ENCODE data around the gene ST7L.
A peak's percentile ranks its signal among the peaks of the same experiment; 100 is the strongest.
"Not testable (repeated sequence)": the region's sequence is repeated elsewhere in the genome, so short reads cannot be mapped to it uniquely, and the experiment has no call there.

ST7L gene

GRCh38 chr1:112618721-112619517 is at the start of gene ST7L:
Gene ST7L, minus strand, starts transcription at chr1:112619141. Its CDS starts 28 bp downstream, at chr1:112619113.
- intact Hi-C loops (cut with DNase I), result loop anchor here (2.0 to 10.0 kb wide), 4 partner anchors 56 to 222 kb away; partner anchors contain the start of genes CTTNBP2NL, MOV10 and WNT2B

GRCh38 chr1:112666946-112667345 is 48.0 kb upstream of the ST7L start:
- no peak for DNase-seq
- intact Hi-C loops (cut with DNase I), result no loop called here

More at GRCh38 chr1:112618721-112619517, at the start of gene ST7L:
- DNase-seq, result peak; percentile 79 to 97 (median 85)

GRCh38 chr1:112665857-112666256 is 46.9 kb upstream of the ST7L start:
- DNase-seq, result no peak
- intact Hi-C loops (cut with DNase I), result no loop called here

GRCh38 chr1:112651205-112651604 is 32.3 kb upstream of the ST7L start:
- DNase-seq, result no peak
- intact Hi-C loops (cut with DNase I), result no loop called here

GRCh38 chr1:112646225-112646624 is 27.3 kb upstream of the ST7L start:
- intact Hi-C loops (cut with DNase I), result no loop called here
- DNase-seq, result no peak

- intact Hi-C loops (cut with DNase I), result no loop called here
- no peak for DNase-seq
Observed at GRCh38 chr1:112643080-112643479, 24.1 kb upstream of the ST7L start.

GRCh38 chr1:112640437-112640836 is 21.5 kb upstream of the ST7L start:
- intact Hi-C loops (cut with DNase I), result not testable (repeated sequence)
- peak in 2 of 10 donors; percentile 70 to 83 for DNase-seq

- intact Hi-C loops (cut with DNase I), result no loop called here
- no peak for DNase-seq
Observed at GRCh38 chr1:112638110-112638428, 19.1 kb upstream of the ST7L start.

- DNase-seq, result peak in 2 of 10 donors; percentile 3 to 31
- intact Hi-C loops (cut with DNase I), result no loop called here
Observed at GRCh38 chr1:112637254-112638109, 18.5 kb upstream of the ST7L start.

GRCh38 chr1:112636597-112637253 is 17.8 kb upstream of the ST7L start:
- no peak for DNase-seq
- intact Hi-C loops (cut with DNase I), result no loop called here

- intact Hi-C loops (cut with DNase I), result no loop called here
- no peak for DNase-seq
Observed at GRCh38 chr1:112636056-112636455, 17.1 kb upstream of the ST7L start.

GRCh38 chr1:112634367-112634766 is 15.4 kb upstream of the ST7L start:
- intact Hi-C loops (cut with DNase I), result no loop called here
- DNase-seq, result no peak

GRCh38 chr1:112633628-112634027 is 14.7 kb upstream of the ST7L start:
- no peak for DNase-seq

GRCh38 chr1:112629256-112629655 is 10.3 kb upstream of the ST7L start:
- intact Hi-C loops (cut with DNase I), result no loop called here
- no peak for DNase-seq

More at GRCh38 chr1:112633628-112634027, 14.7 kb upstream of the ST7L start:
- intact Hi-C loops (cut with DNase I), result no loop called here

GRCh38 chr1:112628516-112628915 is 9.6 kb upstream of the ST7L start:
- intact Hi-C loops (cut with DNase I), result no loop called here
- DNase-seq, result no peak

GRCh38 chr1:112626887-112627286 is 7.9 kb upstream of the ST7L start:
- intact Hi-C loops (cut with DNase I), result no loop called here
- no peak for DNase-seq

GRCh38 chr1:112626193-112626592 is 7.3 kb upstream of the ST7L start:
- intact Hi-C loops (cut with DNase I), result no loop called here
- DNase-seq, result no peak

- peak in 1 of 10 donors; percentile 39 for DNase-seq
Observed at GRCh38 chr1:112625696-112626095, 6.8 kb upstream of the ST7L start.

GRCh38 chr1:112624493-112624892 is 5.6 kb upstream of the ST7L start:
- intact Hi-C loops (cut with DNase I), result loop anchor here (5.0 kb wide), 1 partner anchor 178 kb away; no protein-coding TSS in a partner anchor
- DNase-seq, result not testable (repeated sequence)

More at GRCh38 chr1:112625696-112626095, 6.8 kb upstream of the ST7L start:
- intact Hi-C loops (cut with DNase I), result no loop called here

- intact Hi-C loops (cut with DNase I), result loop anchor here (5.0 kb wide), 1 partner anchor 182 kb away; no protein-coding TSS in a partner anchor
- no peak for DNase-seq
Observed at GRCh38 chr1:112620377-112620695, 1.4 kb upstream of the ST7L start.

Measured in posterior cingulate gyrus (tissue), 11 donors.